ENCODE results near the gene FBXO7. TPM values are rescaled to one million over a fixed set of nuclear protein-coding genes. Genes with fewer than 3 reads are reported as not detected.

The FBXO7 gene
- total RNA-seq, 1 experiment from 2014 or later = 47.8 TPM

GRCh38 chr22:32546496-32546895, 71.9 kb downstream of the FBXO7 start:
- peaks cover 0 to 3% (median 0%) of the 10 kb centered on the region in 3 experiments; a peak in 3 of 7 replicates for H3K36me3 Mint-ChIP-seq (ENCODE audit: insufficient read depth in 1 of 3, low read depth in 3 of 3)
- H2BK12ac ChIP-seq (ENCODE audit: insufficient read length, low read depth, low read length) = no peak overlapping the region

More at GRCh38 chr22:32546496-32546895, 71.9 kb downstream of the FBXO7 start:
- Histone ChIP-seq H3K79me1 (ENCODE audit: insufficient read depth, low read depth, low read length, poor library complexity, severe bottlenecking) (no peaks in the 10 kb centered on the region), H4K20me1 (ENCODE audit: control insufficient read depth, insufficient read depth, insufficient read length) (no peaks in the 10 kb centered on the region), H3K4ac (ENCODE audit: low read depth, low read length) (no peak overlapping the region), H2BK120ac (ENCODE audit: low read depth, low read length, poor library complexity, severe bottlenecking) (no peak overlapping the region), H2AK5ac (ENCODE audit: insufficient read length, low read length) (no peak overlapping the region), H4K5ac (ENCODE audit: insufficient read length, low read depth, low read length) (no peak overlapping the region), H3K23ac (ENCODE audit: insufficient read length, low read depth, low read length) (no peak overlapping the region), H2BK20ac (ENCODE audit: low read depth, low read length, poor library complexity, severe bottlenecking) (no peak overlapping the region), H3K4me2 (ENCODE audit: insufficient read depth, insufficient read length, low read length) (no peak overlapping the region), H3K14ac (ENCODE audit: insufficient read depth, low read length) (no peak overlapping the region), H3K27me3 (ENCODE audit: insufficient read depth, low read length) (no peaks in the 10 kb centered on the region), H3K23me2 (ENCODE audit: insufficient read length, low read depth, low read length, poor library complexity, severe bottlenecking) (no peaks in the 10 kb centered on the region), H3K56ac (ENCODE audit: insufficient read length, low read depth, low read length) (no peak overlapping the region), H3K27ac (ENCODE audit: insufficient read length, low read depth, low read length) (no peak overlapping the region), H3K79me2 (ENCODE audit: insufficient read depth, low read length) (no peaks in the 10 kb centered on the region), H3K18ac (ENCODE audit: insufficient read length, low read depth, low read length) (no peak overlapping the region), H3K4me1 (ENCODE audit: insufficient read depth, low read length) (no peaks in the 10 kb centered on the region), H4K91ac (ENCODE audit: insufficient read length, low read depth, low read length) (no peak overlapping the region), H2BK5ac (ENCODE audit: insufficient read length, low read length) (no peak overlapping the region), H2BK15ac (ENCODE audit: low read depth, low read length) (no peak overlapping the region), H3T11ph (ENCODE audit: low read length) (no peak overlapping the region), H4K8ac (replicated peaks; ENCODE audit: insufficient read length, low read depth, low read length) (no peak overlapping the region), H2AFZ (ENCODE audit: low read length) (no peak overlapping the region), H3K9ac (ENCODE audit: extremely low read depth, insufficient read length, low read length) (no peak overlapping the region), H3K9me3 (ENCODE audit: control insufficient read depth, low read depth, low read length) (no peaks in the 10 kb centered on the region)
- Mint-ChIP-seq H3K4me3 (no peak overlapping the region), H3K27me3 (ENCODE audit: low read depth) (peaks cover 12% of the 10 kb centered on the region), H3K27ac (no peak overlapping the region), H3K9me3 (peaks cover 0 to 3% of the 10 kb centered on the region in 2 experiments; a peak in 1 of 5 replicates), H3K4me1 (no peaks in the 10 kb centered on the region)
- DNase-seq = no peak
- TF ChIP-seq CTCF (conservative IDR thresholded peaks at IDR 0.05) = no peak
- no CpG with 5 or more reads among the region's 4 CpGs for WGBS (ENCODE audit: extremely low coverage, insufficient read length, low lambda C conversion rate)

Measured in H9 (cell line).